Peyer's patch (tissue), 4 donors: ENCODE measurements around the gene NOL3.

ENCODE experiments used
- CTCF ChIP-seq, 6 experiments: fragments of 450-650 bp in 4 of 6; fragments of 200-600 bp in 2 of 6; sonication (generic) in 1 of 6; IDR thresholded peaks; one replicate each; pipeline ENCODE4 v1.5.1; 2017 to 2019; ENCODE audit warnings: antibody characterized with exemption in 6 of 6, mild to moderate bottlenecking in 3 of 6, moderate library complexity in 1 of 6
- POLR2A ChIP-seq, 2 donors: fragments of 450-650 bp; IDR thresholded peaks; one replicate each; pipeline ENCODE4 v1.5.1; 2017; ENCODE audit warnings: antibody characterized with exemption in 2 of 2, mild to moderate bottlenecking in 2 of 2, moderate library complexity in 2 of 2

GRCh38 chr16:67190448-67191399 is 20.4 kb downstream of the NOL3 start:
- TF ChIP-seq CTCF (IDR thresholded peaks at IDR 0.05) = no peak
- no peak for TF ChIP-seq POLR2A (IDR thresholded peaks at IDR 0.05)
